HG02763 (cell line): ENCODE measurements around the gene GJB6.

Experiments
- ATAC-seq: cut with Tn5 transposase; IDR thresholded peaks from one replicate; pipeline ENCODE4 v1.9.1; 2021; ENCODE audit warnings: mild to moderate bottlenecking, moderate library complexity; ENCODE audit not compliant: unreplicated experiment

Gene GJB6

GRCh38 chr13:20188667-20189553, 43.2 kb downstream of the GJB6 start:
- ATAC-seq, result no peak

- ATAC-seq, result no peak
Observed at GRCh38 chr13:20186771-20187170, 45.3 kb downstream of the GJB6 start.

- ATAC-seq, result no peak
Observed at GRCh38 chr13:20185366-20186056, 46.6 kb downstream of the GJB6 start.

- ATAC-seq, result peak; percentile 78
Observed at GRCh38 chr13:20182231-20182846, 49.8 kb downstream of the GJB6 start.

GRCh38 chr13:20181188-20181587, 50.9 kb downstream of the GJB6 start:
- no peak for ATAC-seq

GRCh38 chr13:20178156-20178555, 54.0 kb downstream of the GJB6 start:
- no peak for ATAC-seq

- no peak for ATAC-seq
Observed at GRCh38 chr13:20177049-20177831, 54.9 kb downstream of the GJB6 start.

GRCh38 chr13:20175907-20176652, 56.0 kb downstream of the GJB6 start:
- ATAC-seq, result no peak

GRCh38 chr13:20175406-20175794, 56.7 kb downstream of the GJB6 start:
- no peak for ATAC-seq

GRCh38 chr13:20174656-20175405, 57.3 kb downstream of the GJB6 start:
- ATAC-seq, result peak; percentile 91

- ATAC-seq, result no peak
Observed at GRCh38 chr13:20173116-20173746, 58.9 kb downstream of the GJB6 start.
